GM23248 (cell line): ENCODE results near the gene ASB10.

Experiments used
- EZH2 ChIP-seq: fragments of 200-600 bp; sonication (generic); IDR thresholded peaks from 2 replicates; pipeline ENCODE4 v1.6.1; 2018; ENCODE audit warnings: antibody characterized with exemption, mild to moderate bottlenecking; ENCODE audit not compliant: insufficient read depth, poor library complexity, severe bottlenecking
- EZH2phosphoT487 ChIP-seq: fragments of 200-600 bp; sonication (generic); IDR thresholded peaks from 2 replicates; pipeline ENCODE4 v1.6.1; 2018; ENCODE audit warnings: antibody characterized with exemption, moderate library complexity, mild to moderate bottlenecking, low read depth; ENCODE audit not compliant: insufficient read depth

DNA sequence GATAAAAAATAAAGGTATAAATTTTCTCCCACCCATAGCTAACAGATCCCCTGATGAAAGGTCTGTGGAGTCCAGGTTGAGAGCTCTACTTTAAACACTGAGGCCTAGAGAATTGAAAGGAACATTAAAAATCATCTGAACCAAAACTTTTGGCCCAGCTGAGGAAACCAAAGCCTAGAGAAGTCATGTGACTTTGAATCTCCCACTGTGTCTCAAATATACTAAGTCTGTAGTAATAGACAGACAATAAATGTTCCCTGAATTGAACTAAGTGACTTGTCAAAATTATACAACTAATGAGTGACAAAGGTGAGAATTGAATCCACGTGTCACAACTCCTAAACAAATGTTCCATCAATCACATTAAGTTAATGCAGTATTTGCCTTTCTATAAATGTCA, 25.3 kb downstream of the ASB10 start:
- no peak for TF ChIP-seq EZH2
- no peak for TF ChIP-seq EZH2phosphoT487
